Measurements from ENCODE around the gene TMEM17. TPM values are rescaled to one million over a fixed set of nuclear protein-coding genes. Genes with fewer than 3 reads are reported as not detected.

Gene TMEM17
- total RNA-seq, 2 experiments from 2014 or later = 0.18 to 0.25 TPM

- POLR2A ChIA-PET = no interaction called here
- no peak for ATAC-seq
- Mint-ChIP-seq H3K9me3 (ENCODE audit: low read depth) (no peaks in the 10 kb centered on the region), H3K4me1 (no peaks in the 10 kb centered on the region), H3K27ac (no peak overlapping the region), H3K36me3 (ENCODE audit: low read depth) (no peaks in the 10 kb centered on the region), H3K27me3 (peaks cover 5% of the 10 kb centered on the region), H3K4me3 (no peak overlapping the region)
- no peak for DNase-seq
- CTCF ChIA-PET = no interaction called here
- intact Hi-C loops (cut with DNase I, micrococcal nuclease) = no loop called here
Measured at GRCh38 chr2:62469548-62469947, 36.4 kb downstream of the TMEM17 start.

GRCh38 chr2:62469114-62469513, 36.9 kb downstream of the TMEM17 start:
- Mint-ChIP-seq H3K27me3 (peaks cover 5% of the 10 kb centered on the region), H3K27ac (no peak overlapping the region), H3K36me3 (ENCODE audit: low read depth) (no peaks in the 10 kb centered on the region), H3K9me3 (ENCODE audit: low read depth) (no peaks in the 10 kb centered on the region), H3K4me3 (no peak overlapping the region), H3K4me1 (no peaks in the 10 kb centered on the region)
- DNase-seq = no peak
- CTCF ChIA-PET = interaction anchor here (0.7 kb wide), 1 partner anchor 12 kb away, joined by 4 read pairs; no protein-coding TSS in a partner anchor
- intact Hi-C loops (cut with DNase I, micrococcal nuclease) = no loop called here
- ATAC-seq = no peak
- POLR2A ChIA-PET = no interaction called here

- intact Hi-C loops (cut with DNase I, micrococcal nuclease) = no loop called here
- POLR2A ChIA-PET = interaction anchor here (0.7 kb wide), 1 partner anchor 11 kb away, joined by 4 read pairs; no protein-coding TSS in a partner anchor
- DNase-seq (no peak), ATAC-seq (no peak)
- CTCF ChIA-PET = interaction anchor here (0.9 kb wide), 1 partner anchor 10 kb away, joined by 5 read pairs; no protein-coding TSS in a partner anchor
- Mint-ChIP-seq H3K9me3 (ENCODE audit: low read depth) (no peaks in the 10 kb centered on the region), H3K4me3 (no peak overlapping the region), H3K4me1 (no peaks in the 10 kb centered on the region), H3K36me3 (ENCODE audit: low read depth) (no peaks in the 10 kb centered on the region), H3K27me3 (peaks cover 2% of the 10 kb centered on the region), H3K27ac (no peak overlapping the region)
Measured at GRCh38 chr2:62467475-62468321, 38.3 kb downstream of the TMEM17 start.

DNA sequence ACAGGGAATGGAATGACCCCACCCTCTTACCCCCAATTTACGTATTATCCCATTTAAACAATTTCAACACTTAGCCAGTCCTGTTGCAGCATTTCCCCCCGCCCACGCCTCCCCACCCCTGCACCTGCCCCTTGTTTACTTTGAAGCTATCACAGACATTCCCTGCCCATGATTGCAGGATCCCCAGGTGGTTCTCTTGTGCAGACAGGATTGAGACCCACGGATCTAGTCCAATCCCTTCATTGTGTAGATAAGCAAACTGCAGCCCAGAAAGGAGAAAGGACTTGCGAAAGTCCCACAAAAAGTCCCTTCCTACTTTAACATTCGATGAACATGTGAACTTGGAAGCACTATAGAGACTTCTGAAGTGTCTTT, 38.9 kb downstream of the TMEM17 start:
- ATAC-seq = no peak
- ChIA-PET POLR2A (no interaction called here), CTCF (interaction anchor here (0.9 kb wide), 1 partner anchor 10 kb away, joined by 5 read pairs; no protein-coding TSS in a partner anchor)
- Mint-ChIP-seq H3K27ac (no peak overlapping the region), H3K4me1 (no peaks in the 10 kb centered on the region), H3K4me3 (no peak overlapping the region), H3K9me3 (ENCODE audit: low read depth) (no peaks in the 10 kb centered on the region), H3K36me3 (ENCODE audit: low read depth) (no peaks in the 10 kb centered on the region), H3K27me3 (peaks cover 2% of the 10 kb centered on the region)
- DNase-seq = no peak
- intact Hi-C loops (cut with DNase I, micrococcal nuclease) = no loop called here

DNA sequence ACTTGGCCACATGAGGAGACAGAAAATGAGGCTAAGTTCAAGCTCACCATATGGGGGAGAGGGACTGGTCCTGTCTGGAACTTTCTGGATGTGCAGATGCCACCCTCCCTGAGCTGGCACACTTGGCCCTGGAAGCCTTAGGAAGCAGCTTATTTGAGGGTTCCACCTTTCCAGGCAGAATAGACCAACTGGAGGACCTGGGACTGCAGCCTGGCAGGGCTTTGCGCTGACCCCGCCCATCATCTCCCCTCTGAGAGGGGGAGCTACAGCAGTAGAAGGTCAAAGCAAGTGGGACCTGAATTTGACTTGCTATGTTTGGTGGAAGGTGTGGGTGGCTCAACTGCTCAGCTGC, 39.5 kb downstream of the TMEM17 start:
- CTCF ChIA-PET = interaction anchor here (0.6 to 0.9 kb wide), 2 partner anchors 9 to 1715 kb away, joined by 3 to 5 read pairs; no protein-coding TSS in a partner anchor
- H3K4me3 Mint-ChIP-seq = no peak overlapping the region
- no peak for DNase-seq
- H3K27me3 Mint-ChIP-seq = no peaks in the 10 kb centered on the region
- POLR2A ChIA-PET = no interaction called here
- H3K36me3 Mint-ChIP-seq (ENCODE audit: low read depth) = no peaks in the 10 kb centered on the region
- H3K4me1 Mint-ChIP-seq = no peaks in the 10 kb centered on the region
- intact Hi-C loops (cut with DNase I, micrococcal nuclease) = no loop called here
- H3K27ac Mint-ChIP-seq = no peak overlapping the region
- no peaks in the 10 kb centered on the region for H3K9me3 Mint-ChIP-seq (ENCODE audit: low read depth)
- ATAC-seq = no peak

- Mint-ChIP-seq H3K4me1 (no peaks in the 10 kb centered on the region), H3K4me3 (no peak overlapping the region), H3K27ac (no peak overlapping the region), H3K36me3 (ENCODE audit: low read depth) (no peaks in the 10 kb centered on the region), H3K27me3 (no peaks in the 10 kb centered on the region), H3K9me3 (ENCODE audit: low read depth) (no peaks in the 10 kb centered on the region)
- POLR2A ChIA-PET = no interaction called here
- ATAC-seq = no peak
- no peak for DNase-seq
- CTCF ChIA-PET = interaction anchor here (0.6 to 1.2 kb wide), 2 partner anchors 11 to 1716 kb away, joined by 3 read pairs; no protein-coding TSS in a partner anchor
- intact Hi-C loops (cut with DNase I, micrococcal nuclease) = no loop called here
Measured at GRCh38 chr2:62465741-62466502, 40.1 kb downstream of the TMEM17 start.

DNA sequence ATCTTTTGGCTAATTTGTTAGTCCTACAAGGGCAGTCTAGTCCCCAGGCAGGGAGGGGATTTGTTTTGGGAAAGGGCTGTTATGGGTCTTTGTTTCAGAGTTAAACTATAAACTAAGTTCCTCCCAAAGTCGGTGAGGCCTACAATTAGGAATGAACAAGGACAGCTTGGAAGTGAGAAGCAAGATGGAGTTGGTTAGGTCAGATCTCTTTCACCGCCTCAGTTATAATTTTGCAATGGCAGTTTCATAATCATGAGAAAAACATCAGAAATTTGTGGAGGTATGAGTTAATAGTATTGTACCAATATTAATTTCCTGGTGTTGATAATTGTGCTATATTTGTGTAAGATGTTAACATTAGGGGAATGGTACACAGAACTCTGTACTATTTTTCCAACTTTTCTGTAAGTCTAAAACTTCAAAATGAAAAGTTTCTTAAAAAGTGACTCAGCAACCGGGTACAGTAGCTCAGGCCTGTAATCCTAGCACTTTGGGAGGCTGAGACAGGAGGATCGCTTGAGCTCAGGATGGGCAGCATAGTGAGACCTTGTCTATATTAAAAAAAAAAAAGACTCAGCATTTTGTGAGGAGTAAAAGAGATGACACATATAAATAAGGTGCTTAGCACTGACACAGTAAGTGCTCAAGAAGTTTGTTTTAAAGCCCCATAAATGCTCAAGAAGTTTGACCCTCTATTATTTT, 40.8 kb downstream of the TMEM17 start:
- Mint-ChIP-seq H3K27ac (no peak overlapping the region), H3K9me3 (ENCODE audit: low read depth) (no peaks in the 10 kb centered on the region), H3K27me3 (no peaks in the 10 kb centered on the region), H3K4me1 (no peaks in the 10 kb centered on the region), H3K4me3 (no peak overlapping the region), H3K36me3 (ENCODE audit: low read depth) (no peaks in the 10 kb centered on the region)
- intact Hi-C loops (cut with DNase I, micrococcal nuclease) = no loop called here
- ChIA-PET CTCF (interaction anchor here (1.2 kb wide), 1 partner anchor 10 kb away, joined by 3 read pairs; no protein-coding TSS in a partner anchor), POLR2A (no interaction called here)
- ATAC-seq (no peak), DNase-seq (no peak)

- CTCF ChIA-PET = interaction anchor here (0.6 kb wide), 1 partner anchor 19 kb away, joined by 3 read pairs; no protein-coding TSS in a partner anchor
- H3K4me3 Mint-ChIP-seq = no peak overlapping the region
- intact Hi-C loops (cut with DNase I, micrococcal nuclease) = no loop called here
- POLR2A ChIA-PET = no interaction called here
- ATAC-seq (no peak), DNase-seq (no peak)
- no peaks in the 10 kb centered on the region for H3K27me3 Mint-ChIP-seq
- no peaks in the 10 kb centered on the region for H3K9me3 Mint-ChIP-seq (ENCODE audit: low read depth)
- no peak overlapping the region for H3K27ac Mint-ChIP-seq
- no peaks in the 10 kb centered on the region for H3K4me1 Mint-ChIP-seq
- no peaks in the 10 kb centered on the region for H3K36me3 Mint-ChIP-seq (ENCODE audit: low read depth)
Measured at GRCh38 chr2:62464221-62465007, 41.6 kb downstream of the TMEM17 start.

GRCh38 chr2:62462211-62462610, 43.8 kb downstream of the TMEM17 start:
- no peaks in the 10 kb centered on the region for H3K27me3 Mint-ChIP-seq
- ChIA-PET CTCF (interaction anchor here (0.6 kb wide), 1 partner anchor 581 kb away, joined by 3 read pairs; no protein-coding TSS in a partner anchor), POLR2A (no interaction called here)
- H3K4me1 Mint-ChIP-seq = no peaks in the 10 kb centered on the region
- intact Hi-C loops (cut with DNase I, micrococcal nuclease) = no loop called here
- no peaks in the 10 kb centered on the region for H3K9me3 Mint-ChIP-seq (ENCODE audit: low read depth)
- no peaks in the 10 kb centered on the region for H3K36me3 Mint-ChIP-seq (ENCODE audit: low read depth)
- ATAC-seq (no peak), DNase-seq (no peak)
- no peak overlapping the region for H3K4me3 Mint-ChIP-seq
- no peak overlapping the region for H3K27ac Mint-ChIP-seq

DNA sequence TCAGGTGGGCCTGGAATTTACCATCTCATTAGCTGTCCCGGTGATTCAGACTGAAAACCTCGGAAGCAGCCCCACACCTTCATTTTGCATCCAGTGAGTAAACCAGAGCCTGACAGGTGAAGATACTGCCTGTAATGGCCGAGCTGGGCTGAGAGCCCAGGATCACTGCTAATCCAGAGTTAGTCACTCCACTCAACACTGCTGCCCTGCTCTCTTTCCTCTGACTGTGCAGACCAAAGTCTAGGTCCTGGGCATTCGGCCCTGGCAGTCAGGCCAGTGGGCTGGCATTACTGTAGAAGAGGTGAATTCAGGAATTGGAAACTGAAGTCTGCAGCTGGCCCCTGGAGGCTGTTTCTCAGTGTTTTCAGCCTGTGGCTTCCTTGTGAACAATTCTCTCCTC, 44.3 kb downstream of the TMEM17 start:
- H3K27ac Mint-ChIP-seq = no peak overlapping the region
- ATAC-seq (no peak), DNase-seq (no peak)
- intact Hi-C loops (cut with DNase I, micrococcal nuclease) = no loop called here
- no peaks in the 10 kb centered on the region for H3K9me3 Mint-ChIP-seq (ENCODE audit: low read depth)
- H3K4me3 Mint-ChIP-seq = no peak overlapping the region
- no peaks in the 10 kb centered on the region for H3K36me3 Mint-ChIP-seq (ENCODE audit: low read depth)
- H3K27me3 Mint-ChIP-seq = no peaks in the 10 kb centered on the region
- ChIA-PET POLR2A (no interaction called here), CTCF (no interaction called here)
- H3K4me1 Mint-ChIP-seq = no peaks in the 10 kb centered on the region

GRCh38 chr2:62461017-62461553, 44.9 kb downstream of the TMEM17 start:
- H3K4me3 Mint-ChIP-seq = no peak overlapping the region
- POLR2A ChIA-PET = no interaction called here

More at GRCh38 chr2:62461017-62461553, 44.9 kb downstream of the TMEM17 start:
- CTCF ChIA-PET = no interaction called here
- intact Hi-C loops (cut with DNase I, micrococcal nuclease) = no loop called here
- Mint-ChIP-seq H3K27ac (no peak overlapping the region), H3K9me3 (ENCODE audit: low read depth) (no peaks in the 10 kb centered on the region), H3K27me3 (peaks cover 4% of the 10 kb centered on the region), H3K36me3 (ENCODE audit: low read depth) (no peaks in the 10 kb centered on the region), H3K4me1 (peaks cover 2% of the 10 kb centered on the region)
- ATAC-seq (no peak), DNase-seq (no peak)

Data from activated CD4-positive, alpha-beta T cell treated with anti-CD3 and anti-CD28 coated beads for 36 hours (primary cell).